Measurements from ENCODE around the gene IMMP2L.

The IMMP2L gene

DNA sequence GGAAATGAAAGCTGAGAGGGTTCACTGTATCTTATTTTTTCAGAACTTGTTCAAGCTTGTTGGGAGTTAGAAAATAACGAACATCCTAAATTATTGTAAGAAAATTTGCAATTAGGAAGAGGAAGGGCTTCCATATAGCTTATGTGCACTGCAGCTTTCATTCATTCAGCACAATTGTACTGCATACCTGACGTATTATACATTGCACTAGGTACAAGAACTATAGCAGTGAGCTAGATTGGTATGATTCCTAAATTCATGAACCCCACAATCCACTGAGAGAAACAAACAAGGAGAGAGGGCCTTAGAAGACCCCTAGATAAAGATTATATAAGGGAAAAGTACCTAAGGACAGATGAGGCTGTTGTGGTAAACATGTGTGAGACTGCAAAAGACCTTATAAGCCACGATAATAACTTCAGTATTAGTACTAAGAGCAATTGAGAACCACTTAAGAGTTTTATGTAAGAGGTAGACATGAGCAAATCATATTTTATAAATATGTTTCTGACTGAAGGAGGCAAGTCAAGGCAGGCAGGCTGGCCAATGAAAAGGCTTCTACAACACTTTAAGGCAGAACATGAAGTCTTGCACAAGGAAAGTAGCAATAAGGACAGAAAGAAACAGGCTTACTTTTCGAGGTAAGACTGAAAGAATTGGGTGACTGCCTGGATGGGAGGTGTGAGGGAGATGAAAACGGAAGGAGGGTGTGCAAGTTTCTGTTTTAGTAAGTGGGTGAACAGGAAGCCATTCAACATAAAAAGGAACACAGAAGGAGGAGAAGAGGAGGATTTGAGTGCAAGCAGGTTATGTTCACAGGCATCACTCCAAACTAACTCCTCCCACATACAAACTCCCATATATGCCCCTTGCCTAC lies 549.3 kb downstream of the IMMP2L start:
- DNase-seq, result peak; percentile 10 to 12

- peak; percentile 17 to 35 for DNase-seq
These were observed 550.1 kb downstream of the IMMP2L start for GRCh38 chr7:111012149-111012548.

GRCh38 chr7:111011520-111011919 lies 550.8 kb downstream of the IMMP2L start:
- DNase-seq, result no peak

GRCh38 chr7:111010798-111011197 lies 551.5 kb downstream of the IMMP2L start:
- DNase-seq, result no peak

- DNase-seq, result peak; percentile 50 to 54
These were observed 552.7 kb downstream of the IMMP2L start for GRCh38 chr7:111009526-111010040.

DNA sequence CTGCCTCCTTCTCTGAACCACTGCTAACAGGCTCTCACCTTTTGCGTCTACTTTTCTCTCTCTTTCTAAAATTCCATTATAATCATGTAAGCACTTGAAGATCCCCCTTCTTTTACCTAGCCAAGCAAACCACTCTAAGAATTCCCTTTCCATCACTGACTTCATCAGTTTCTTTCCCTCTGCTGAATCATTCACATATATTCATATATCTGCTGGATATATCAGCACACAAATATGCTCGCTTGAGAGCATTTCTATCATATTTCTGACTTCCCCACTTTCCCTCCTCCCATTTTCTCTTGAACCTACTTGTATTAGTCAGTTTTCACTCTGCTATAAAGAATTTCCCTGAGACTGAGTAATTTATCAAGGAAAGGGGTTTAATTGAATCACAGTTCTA lies 555.6 kb downstream of the IMMP2L start:
- DNase-seq, result no peak

DNA sequence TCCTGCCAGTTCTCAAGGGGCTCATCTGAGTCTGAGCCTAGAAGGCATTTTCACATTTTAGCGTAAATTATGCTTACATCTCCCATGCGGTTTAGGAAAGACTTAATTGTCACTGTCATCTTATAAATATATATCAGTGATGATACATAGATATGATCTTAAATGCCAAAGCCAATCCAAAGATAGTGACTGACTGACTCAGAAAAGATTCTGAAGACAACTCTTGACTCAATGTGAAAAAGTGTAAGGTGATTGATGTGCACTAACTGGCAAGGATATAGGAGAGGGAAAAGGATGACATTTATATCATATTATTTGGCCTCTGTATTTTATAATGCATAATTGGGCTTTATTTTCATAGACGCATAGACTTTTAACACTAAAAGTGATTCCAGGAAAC lies 556.3 kb downstream of the IMMP2L start:
- no peak for DNase-seq

GRCh38 chr7:111005445-111005844 lies 556.8 kb downstream of the IMMP2L start:
- DNase-seq, result no peak

- DNase-seq, result no peak
These were observed 557.9 kb downstream of the IMMP2L start for GRCh38 chr7:111004310-111004901.

- no peak for DNase-seq
These were observed 558.4 kb downstream of the IMMP2L start for GRCh38 chr7:111003883-111004282.

DNA sequence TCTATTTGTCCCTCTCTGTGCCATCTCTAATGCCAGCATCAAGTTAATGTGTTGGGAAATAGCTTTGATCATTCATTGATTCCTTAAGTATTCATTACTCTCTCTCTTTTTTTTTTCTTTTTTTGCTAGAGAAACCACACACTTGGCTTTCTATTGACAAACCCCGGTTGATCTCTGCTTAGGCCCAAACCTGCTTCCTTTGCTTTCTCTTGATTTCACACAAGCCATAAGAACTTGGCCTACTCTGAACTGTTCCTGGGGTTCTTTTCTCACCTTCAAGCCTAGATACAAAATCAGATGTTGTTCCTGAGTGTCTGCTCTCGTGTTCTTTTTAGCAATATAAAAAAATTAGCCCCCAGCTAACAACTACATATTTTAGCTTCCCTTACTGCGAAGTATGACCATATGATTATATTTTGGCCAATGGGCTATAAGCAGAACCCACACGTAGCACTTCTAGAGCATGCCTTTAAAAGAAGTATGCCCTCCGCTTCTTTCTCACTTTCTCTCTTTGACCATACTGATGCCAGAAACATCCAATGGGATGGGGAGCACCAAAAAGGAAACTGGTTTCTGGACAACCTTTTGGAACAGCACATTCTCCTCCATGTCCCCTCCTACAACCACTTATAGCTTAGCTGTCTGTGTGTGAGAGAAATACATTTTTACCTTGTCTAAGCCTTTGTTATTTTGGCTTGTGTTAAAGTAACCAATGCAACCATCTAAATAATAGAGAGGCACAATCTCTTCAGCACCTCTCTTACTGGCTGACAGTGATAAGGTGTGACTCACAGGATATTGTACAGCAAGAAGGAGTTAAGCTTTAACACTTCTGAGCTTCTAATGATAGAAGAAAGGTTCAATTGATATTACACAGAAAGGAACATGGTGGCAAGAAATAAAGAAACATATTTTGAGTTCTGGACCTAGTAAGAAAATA lies 568.0 kb downstream of the IMMP2L start:
- no peak for DNase-seq

DNA sequence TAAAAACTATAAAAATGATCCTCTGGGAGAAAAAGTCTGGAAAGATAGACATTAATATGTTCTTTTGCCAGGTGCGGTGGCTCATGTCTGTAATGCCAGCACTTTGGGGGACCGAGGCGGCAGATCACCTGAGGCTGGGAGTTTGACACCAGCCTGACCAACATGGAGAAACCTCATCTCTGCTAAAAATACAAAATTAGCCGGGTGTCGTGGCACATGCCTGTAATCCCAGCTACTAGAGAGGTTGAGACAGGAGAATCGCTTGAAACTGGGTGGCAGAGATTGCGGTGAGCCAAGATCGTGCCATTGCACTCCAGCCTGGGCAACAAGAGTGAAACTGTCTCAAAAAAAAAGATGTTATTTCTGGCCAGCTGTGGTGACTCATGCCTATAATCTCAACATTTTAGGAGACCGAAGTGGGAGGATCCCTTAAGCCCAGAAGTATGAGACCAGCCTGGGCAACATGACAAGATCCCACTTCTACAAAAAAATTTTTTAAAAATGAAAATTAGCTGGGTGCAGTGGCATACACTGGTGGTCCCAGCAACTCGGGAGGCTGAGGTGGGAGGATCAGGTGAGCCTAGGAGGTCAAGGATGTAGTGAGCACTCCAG lies 573.3 kb downstream of the IMMP2L start:
- DNase-seq, result no peak

GRCh38 chr7:110988348-110988747 lies 573.9 kb downstream of the IMMP2L start:
- DNase-seq, result no peak

DNA sequence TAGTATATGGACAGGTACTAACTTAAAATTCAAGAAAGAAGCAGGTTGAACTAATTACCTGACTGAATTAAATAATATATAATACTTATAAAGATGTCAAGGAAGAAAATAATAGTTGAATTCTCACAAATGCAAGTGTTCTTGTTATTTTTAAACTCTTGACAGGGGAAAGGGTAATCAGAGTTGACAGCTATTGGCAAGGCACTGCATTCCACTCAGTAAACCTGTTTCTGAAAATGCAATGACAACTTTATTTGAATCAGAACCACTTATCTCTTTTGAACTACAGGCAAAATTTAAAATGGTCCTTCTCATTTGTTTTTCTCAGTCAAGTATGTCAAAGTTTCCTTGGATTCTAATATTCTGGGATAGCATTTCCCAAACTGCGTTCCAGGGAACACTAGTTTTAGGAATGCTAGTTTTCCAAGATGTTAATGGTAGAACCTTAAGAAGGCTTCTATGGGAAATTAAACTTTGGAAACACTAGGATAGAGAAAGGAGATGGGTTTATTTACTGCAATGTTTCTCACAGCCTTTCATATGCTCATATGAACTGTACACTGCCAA lies 575.1 kb downstream of the IMMP2L start:
- DNase-seq, result no peak

DNA sequence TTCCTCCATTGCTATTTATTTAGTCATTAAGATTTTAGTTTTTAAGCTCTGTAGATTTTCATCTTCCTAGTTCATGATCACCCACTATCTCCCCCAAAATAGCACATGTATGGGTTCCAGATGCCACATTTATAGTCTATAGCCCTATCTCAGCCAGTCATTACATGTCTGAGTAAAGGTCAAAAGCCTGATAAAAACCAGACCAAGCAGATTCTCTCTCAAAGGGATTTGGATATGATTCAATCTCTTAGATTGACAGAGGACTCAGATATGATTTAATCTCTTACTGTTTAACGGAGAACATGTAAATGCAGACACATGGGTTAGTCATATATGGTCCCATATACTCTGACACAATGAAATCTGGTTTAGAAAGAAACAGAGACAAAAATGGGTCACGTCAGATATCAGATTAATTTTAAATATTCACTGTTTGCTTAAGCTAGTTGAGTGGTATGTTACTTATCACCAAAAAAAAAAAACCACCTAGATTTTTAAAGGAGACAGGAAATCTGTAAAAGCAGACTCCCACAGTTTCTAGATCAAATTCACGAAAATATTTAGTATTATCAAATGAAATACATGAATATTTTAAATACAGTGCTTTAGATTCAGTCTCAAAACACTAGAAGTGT lies 578.4 kb downstream of the IMMP2L start:
- no peak for DNase-seq

DNA sequence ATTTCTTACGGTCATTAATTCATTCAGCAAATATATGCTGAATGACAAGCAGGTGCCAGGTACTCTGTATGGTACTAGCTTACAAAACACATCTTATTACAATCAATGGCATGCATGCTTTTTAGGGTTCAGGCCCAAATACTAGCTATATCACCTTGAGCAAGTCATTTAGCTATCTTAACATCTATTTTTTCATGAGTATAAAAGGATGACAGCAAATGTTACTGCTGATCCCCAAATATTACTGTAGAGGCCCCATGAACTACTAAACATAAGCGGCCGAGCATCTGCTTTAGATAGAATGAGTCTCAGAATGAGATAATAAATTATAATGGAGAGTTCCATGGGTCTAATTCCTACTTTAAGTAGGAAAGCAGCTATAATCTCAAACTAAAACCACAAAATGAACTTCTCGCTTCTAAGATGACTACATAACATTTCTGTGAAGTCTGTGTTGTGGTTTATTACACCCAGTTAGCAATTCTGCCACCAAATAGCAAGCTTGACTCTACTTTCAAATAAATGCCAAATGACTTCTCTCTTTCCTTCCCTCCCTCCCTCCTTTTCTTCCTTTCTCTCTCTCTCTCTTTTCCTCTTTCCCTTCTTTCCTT lies 585.1 kb downstream of the IMMP2L start:
- no peak for DNase-seq

DNA sequence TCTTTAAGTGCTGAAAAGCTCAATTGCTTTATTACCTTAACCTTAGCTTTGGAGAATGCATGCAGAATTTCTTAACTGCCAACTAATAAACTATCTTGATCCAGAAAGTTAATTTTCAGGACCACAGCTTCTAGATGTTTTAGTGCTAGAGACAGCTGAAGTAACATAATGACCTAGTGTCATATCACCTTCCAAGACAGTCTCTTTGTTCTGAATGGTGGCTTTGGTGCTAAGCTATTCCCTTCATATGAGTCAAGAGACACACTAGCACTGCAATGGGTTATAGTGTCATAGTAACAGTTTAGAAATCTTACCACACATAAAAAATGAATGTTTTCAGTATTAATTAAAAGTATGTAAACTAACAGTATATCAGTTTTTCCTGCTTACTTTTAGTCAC lies 586.8 kb downstream of the IMMP2L start:
- DNase-seq, result no peak

- DNase-seq, result no peak
These were observed 587.9 kb downstream of the IMMP2L start for GRCh38 chr7:110974441-110974840.

GRCh38 chr7:110973196-110973990 lies 588.9 kb downstream of the IMMP2L start:
- no peak for DNase-seq

GRCh38 chr7:110964775-110965174 lies 597.5 kb downstream of the IMMP2L start:
- no peak for DNase-seq

Measured in inflammatory macrophage treated with lipopolysaccharide for 1 hour (primary cell).